T-helper 2 cell treated with Interferon-gamma antibody and Interleukin-4, amounts not matched to agents 5 μg/mL and 100 μg/mL, for 36 hours (primary cell): ENCODE measurements around the gene DIP2C.
"Not testable (repeated sequence)": the region's sequence is repeated elsewhere in the genome, so short reads cannot be mapped to it uniquely, and the experiment has no call there.

Experiments
- DNase-seq: peaks from one replicate; pipeline ENCODE4 v3.0.0; 2021; ENCODE audit warnings: low spot score
- H3K27ac Mint-ChIP-seq: one replicate; pipeline ENCODE4 v1.8.0; 2021; ENCODE audit warnings: mild to moderate bottlenecking, mixed read lengths
- H3K27me3 Mint-ChIP-seq: one replicate; pipeline ENCODE4 v1.8.0; 2021; ENCODE audit warnings: low read depth, mixed read lengths
- H3K36me3 Mint-ChIP-seq: one replicate; pipeline ENCODE4 v1.8.0; 2021; ENCODE audit warnings: low read depth, mixed read lengths
- H3K4me1 Mint-ChIP-seq: one replicate; pipeline ENCODE4 v1.8.0; 2021; ENCODE audit warnings: low read depth, mixed read lengths
- H3K4me3 Mint-ChIP-seq: one replicate; pipeline ENCODE4 v1.8.0; 2022; ENCODE audit warnings: mild to moderate bottlenecking, moderate library complexity, mixed read lengths
- H3K9me3 Mint-ChIP-seq: one replicate; pipeline ENCODE4 v1.8.0; 2021; ENCODE audit warnings: mixed read lengths

Gene DIP2C

GRCh38 chr10:610642-611305 is 78.7 kb downstream of the DIP2C start:
- not testable (repeated sequence) for H3K9me3 Mint-ChIP-seq, H3K27me3 Mint-ChIP-seq, H3K4me3 Mint-ChIP-seq, H3K27ac Mint-ChIP-seq, DNase-seq, H3K4me1 Mint-ChIP-seq, H3K36me3 Mint-ChIP-seq

- no peaks in the 10 kb centered on the region for H3K36me3 Mint-ChIP-seq
- H3K9me3 Mint-ChIP-seq, result no peaks in the 10 kb centered on the region
- DNase-seq, result no peak
- H3K27me3 Mint-ChIP-seq, result no peaks in the 10 kb centered on the region
- H3K4me1 Mint-ChIP-seq, result no peaks in the 10 kb centered on the region
- no peak overlapping the region for H3K4me3 Mint-ChIP-seq
- H3K27ac Mint-ChIP-seq, result no peak overlapping the region
Measured at GRCh38 chr10:609868-610545, 79.5 kb downstream of the DIP2C start.

DNA sequence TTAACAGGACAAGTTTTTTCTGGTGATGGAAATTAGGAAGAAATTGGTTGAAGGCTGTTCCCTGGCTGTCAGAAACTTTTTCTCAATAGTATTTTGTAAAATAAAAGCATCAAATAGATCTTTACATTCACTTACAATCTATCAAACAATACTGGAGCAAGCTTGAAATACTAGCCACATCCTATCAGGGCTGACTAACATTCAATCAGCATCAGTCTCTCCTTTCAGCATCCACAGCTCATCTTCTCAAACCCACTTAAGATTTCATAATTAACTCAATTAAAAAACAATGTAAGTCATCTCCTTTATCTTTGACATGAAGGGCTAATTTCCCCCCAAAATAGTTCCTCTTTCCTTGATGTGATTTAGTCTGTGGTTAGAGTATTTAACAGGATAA is 80.2 kb downstream of the DIP2C start:
- H3K9me3 Mint-ChIP-seq, result no peaks in the 10 kb centered on the region
- no peak overlapping the region for H3K27ac Mint-ChIP-seq
- DNase-seq, result no peak
- H3K27me3 Mint-ChIP-seq, result no peaks in the 10 kb centered on the region
- H3K36me3 Mint-ChIP-seq, result no peaks in the 10 kb centered on the region
- no peak overlapping the region for H3K4me3 Mint-ChIP-seq
- no peaks in the 10 kb centered on the region for H3K4me1 Mint-ChIP-seq

- Mint-ChIP-seq H3K9me3 (no peaks in the 10 kb centered on the region), H3K27me3 (no peaks in the 10 kb centered on the region), H3K4me3 (no peak overlapping the region), H3K27ac (no peak overlapping the region), H3K4me1 (no peaks in the 10 kb centered on the region), H3K36me3 (no peaks in the 10 kb centered on the region)
- no peak for DNase-seq
Measured at GRCh38 chr10:608331-609261, 80.9 kb downstream of the DIP2C start.

GRCh38 chr10:607545-608185 is 81.8 kb downstream of the DIP2C start:
- Mint-ChIP-seq H3K9me3 (no peaks in the 10 kb centered on the region), H3K27ac (no peak overlapping the region), H3K27me3 (no peaks in the 10 kb centered on the region), H3K36me3 (no peaks in the 10 kb centered on the region), H3K4me3 (no peak overlapping the region), H3K4me1 (no peaks in the 10 kb centered on the region)
- DNase-seq, result no peak

GRCh38 chr10:606762-607544 is 82.5 kb downstream of the DIP2C start:
- no peak for DNase-seq
- Mint-ChIP-seq H3K36me3 (no peaks in the 10 kb centered on the region), H3K4me1 (no peaks in the 10 kb centered on the region), H3K27me3 (no peaks in the 10 kb centered on the region), H3K4me3 (no peak overlapping the region), H3K9me3 (no peaks in the 10 kb centered on the region), H3K27ac (no peak overlapping the region)

GRCh38 chr10:605632-606325 is 83.7 kb downstream of the DIP2C start:
- Mint-ChIP-seq H3K27me3 (no peaks in the 10 kb centered on the region), H3K36me3 (no peaks in the 10 kb centered on the region), H3K4me1 (no peaks in the 10 kb centered on the region), H3K27ac (no peak overlapping the region), H3K4me3 (no peak overlapping the region), H3K9me3 (no peaks in the 10 kb centered on the region)
- DNase-seq, result no peak

GRCh38 chr10:604716-605631 is 84.5 kb downstream of the DIP2C start:
- H3K4me1 Mint-ChIP-seq, result no peaks in the 10 kb centered on the region
- no peak for DNase-seq
- no peaks in the 10 kb centered on the region for H3K27me3 Mint-ChIP-seq
- no peaks in the 10 kb centered on the region for H3K9me3 Mint-ChIP-seq
- no peak overlapping the region for H3K4me3 Mint-ChIP-seq
- H3K36me3 Mint-ChIP-seq, result no peaks in the 10 kb centered on the region
- no peak overlapping the region for H3K27ac Mint-ChIP-seq

- DNase-seq, result no peak
- no peaks in the 10 kb centered on the region for H3K4me1 Mint-ChIP-seq
- H3K4me3 Mint-ChIP-seq, result no peak overlapping the region
- H3K27ac Mint-ChIP-seq, result no peak overlapping the region
- H3K27me3 Mint-ChIP-seq, result no peaks in the 10 kb centered on the region
- no peaks in the 10 kb centered on the region for H3K9me3 Mint-ChIP-seq
- no peaks in the 10 kb centered on the region for H3K36me3 Mint-ChIP-seq
Measured at GRCh38 chr10:603745-604144, 85.7 kb downstream of the DIP2C start.

- Mint-ChIP-seq H3K9me3 (no peaks in the 10 kb centered on the region), H3K4me3 (no peak overlapping the region), H3K27ac (no peak overlapping the region), H3K4me1 (no peaks in the 10 kb centered on the region), H3K27me3 (no peaks in the 10 kb centered on the region), H3K36me3 (no peaks in the 10 kb centered on the region)
- no peak for DNase-seq
Measured at GRCh38 chr10:602391-603005, 87.0 kb downstream of the DIP2C start.

DNA sequence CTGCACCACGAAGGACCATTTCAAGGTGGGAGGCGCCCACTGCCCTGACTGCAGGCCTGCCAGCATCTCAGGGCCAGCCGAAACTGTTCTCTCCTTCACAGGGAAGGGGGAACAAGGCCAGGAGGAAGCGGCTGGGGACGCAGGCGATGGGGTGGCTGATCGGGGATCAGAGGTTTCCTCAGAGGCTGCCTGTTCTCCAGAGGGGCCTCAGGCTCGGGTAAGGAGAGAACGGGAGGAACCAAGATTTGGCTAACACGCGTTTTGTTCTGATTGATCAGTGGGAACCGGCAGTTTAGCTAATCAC is 87.9 kb downstream of the DIP2C start:
- DNase-seq, result no peak
- no peaks in the 10 kb centered on the region for H3K27me3 Mint-ChIP-seq
- H3K9me3 Mint-ChIP-seq, result no peaks in the 10 kb centered on the region
- H3K4me3 Mint-ChIP-seq, result no peak overlapping the region
- no peaks in the 10 kb centered on the region for H3K4me1 Mint-ChIP-seq
- no peak overlapping the region for H3K27ac Mint-ChIP-seq
- H3K36me3 Mint-ChIP-seq, result no peaks in the 10 kb centered on the region
